ENCODE data around the gene ADARB1.
A peak's percentile ranks its signal among the peaks of the same experiment; 100 is the strongest.

ADARB1 gene

GRCh38 chr21:45215213-45215612 lies 140.8 kb downstream of the ADARB1 start:
- DNase-seq = no peak

- DNase-seq = no peak
These were observed 142.6 kb downstream of the ADARB1 start for GRCh38 chr21:45217010-45217409.

GRCh38 chr21:45219517-45219916 lies 145.1 kb downstream of the ADARB1 start:
- no peak for DNase-seq

DNA sequence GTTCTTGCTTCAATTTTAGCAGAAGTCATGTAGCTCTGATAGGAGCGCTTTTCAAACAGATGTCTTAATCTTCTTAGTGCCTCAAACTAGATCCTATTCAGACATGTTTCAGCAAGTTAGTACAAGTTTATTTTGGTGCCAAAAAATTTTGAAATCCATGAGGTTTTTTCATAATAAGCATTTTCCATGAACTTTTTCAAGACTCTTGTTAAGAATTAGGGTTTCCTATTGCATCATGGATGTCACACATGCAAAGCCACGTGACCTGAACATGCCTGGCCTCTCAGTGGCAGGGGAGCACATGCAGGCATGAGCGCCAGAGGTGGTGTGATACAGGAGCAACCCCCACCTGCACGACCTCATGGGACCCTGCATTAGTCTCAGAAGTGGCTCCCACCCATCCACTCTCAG lies 145.7 kb downstream of the ADARB1 start:
- no peak for DNase-seq

DNA sequence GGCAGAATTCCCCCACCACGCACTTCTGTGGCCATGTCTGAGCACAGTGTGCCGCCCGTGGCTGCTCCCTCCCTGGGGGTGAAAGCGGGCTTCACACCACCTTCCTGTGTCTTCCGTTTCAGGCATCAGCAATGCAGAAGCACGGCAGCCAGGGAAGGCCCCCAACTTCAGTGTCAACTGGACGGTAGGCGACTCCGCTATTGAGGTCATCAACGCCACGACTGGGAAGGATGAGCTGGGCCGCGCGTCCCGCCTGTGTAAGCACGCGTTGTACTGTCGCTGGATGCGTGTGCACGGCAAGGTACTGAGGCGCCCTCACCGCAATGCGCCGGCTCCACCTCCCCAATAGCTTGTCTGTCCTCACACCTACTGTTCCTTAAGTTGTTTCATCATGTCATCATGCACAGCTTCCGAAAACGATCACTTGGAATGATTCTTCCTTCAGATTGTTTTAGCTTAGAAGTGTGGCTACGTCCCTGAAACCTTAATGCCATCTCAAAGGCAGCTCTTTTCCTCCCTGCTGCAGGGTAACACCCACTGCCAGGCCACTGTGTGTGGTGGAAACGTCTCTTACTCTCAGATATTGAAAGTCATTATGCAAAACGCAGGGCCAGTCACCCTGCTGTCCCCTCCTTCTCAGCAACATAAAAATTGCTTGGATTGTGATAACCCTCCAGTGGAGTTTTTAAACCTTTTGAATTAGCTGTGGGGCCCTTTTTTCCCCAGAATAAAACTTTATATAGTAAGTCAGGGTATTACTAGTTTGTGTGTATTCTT lies 146.5 kb downstream of the ADARB1 start:
- DNase-seq = no peak

- no peak for DNase-seq
These were observed 147.6 kb downstream of the ADARB1 start for GRCh38 chr21:45222001-45222400.

- DNase-seq = no peak
These were observed 149.1 kb downstream of the ADARB1 start for GRCh38 chr21:45223236-45224185.

DNA sequence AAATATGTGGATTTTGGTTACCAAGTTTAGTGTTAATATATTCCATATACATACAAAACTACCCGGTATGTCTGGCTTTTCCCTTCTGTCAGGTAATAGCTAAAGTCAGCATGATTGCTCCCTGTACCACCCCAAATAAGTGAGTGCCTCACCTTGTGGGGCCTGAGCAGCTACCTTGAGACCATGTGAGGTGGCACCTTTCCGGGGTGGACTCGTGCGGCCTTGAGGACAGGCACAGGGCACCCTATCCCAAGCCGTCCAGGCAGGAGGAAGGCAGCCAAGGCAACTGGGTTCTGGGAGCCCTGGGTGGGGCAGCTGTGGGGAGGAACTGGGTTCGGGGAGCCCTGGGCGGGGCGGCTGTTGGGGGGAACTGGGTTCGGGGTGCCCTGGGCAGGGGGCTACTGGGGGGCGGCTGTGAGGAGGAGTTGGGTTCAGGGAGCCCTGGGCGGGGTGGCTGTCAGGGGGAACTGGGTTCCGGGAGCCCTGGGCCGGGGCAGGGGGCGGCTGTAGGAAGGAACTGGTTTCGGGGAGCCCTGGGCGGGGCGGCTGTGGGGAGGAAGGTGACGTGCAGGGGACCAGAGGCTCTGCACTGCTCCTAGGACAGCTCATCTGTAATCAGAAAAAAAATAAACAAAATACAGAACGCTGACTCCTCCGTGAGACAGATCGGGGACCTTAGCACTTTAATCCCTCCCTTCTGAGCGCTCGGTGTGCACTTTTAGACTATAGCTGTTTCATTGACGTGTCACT lies 150.0 kb downstream of the ADARB1 start:
- DNase-seq = no peak

- DNase-seq = no peak
These were observed 150.8 kb downstream of the ADARB1 start for GRCh38 chr21:45225041-45225740.

- no peak for DNase-seq
These were observed 151.5 kb downstream of the ADARB1 start for GRCh38 chr21:45225741-45226327.

- no peak for DNase-seq
These were observed 152.4 kb downstream of the ADARB1 start for GRCh38 chr21:45226540-45227326.

GRCh38 chr21:45227735-45228134 lies 153.4 kb downstream of the ADARB1 start:
- no peak for DNase-seq

DNA sequence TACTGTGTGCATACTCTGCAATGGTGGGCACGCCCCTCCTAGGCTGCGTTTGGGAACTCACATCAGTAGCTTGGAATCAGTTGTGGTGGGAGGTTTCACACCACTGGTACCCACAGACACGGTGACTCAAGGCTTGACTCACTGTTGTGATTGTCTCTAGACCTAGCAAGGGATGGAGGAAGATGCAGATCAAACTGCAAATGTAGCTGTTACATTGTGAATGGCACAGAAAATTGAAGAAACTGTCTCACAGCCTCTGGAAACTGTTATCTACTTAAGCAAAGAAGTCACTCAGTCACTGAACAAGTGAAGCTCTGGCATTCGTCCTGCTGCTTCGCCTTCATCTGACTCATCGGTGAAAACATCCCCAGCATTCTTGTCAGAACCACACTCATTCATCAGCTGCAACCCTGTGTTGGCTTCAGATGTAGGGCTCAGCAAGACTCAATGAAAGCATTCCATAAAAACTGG lies 153.8 kb downstream of the ADARB1 start:
- DNase-seq = peak; percentile 99

DNA sequence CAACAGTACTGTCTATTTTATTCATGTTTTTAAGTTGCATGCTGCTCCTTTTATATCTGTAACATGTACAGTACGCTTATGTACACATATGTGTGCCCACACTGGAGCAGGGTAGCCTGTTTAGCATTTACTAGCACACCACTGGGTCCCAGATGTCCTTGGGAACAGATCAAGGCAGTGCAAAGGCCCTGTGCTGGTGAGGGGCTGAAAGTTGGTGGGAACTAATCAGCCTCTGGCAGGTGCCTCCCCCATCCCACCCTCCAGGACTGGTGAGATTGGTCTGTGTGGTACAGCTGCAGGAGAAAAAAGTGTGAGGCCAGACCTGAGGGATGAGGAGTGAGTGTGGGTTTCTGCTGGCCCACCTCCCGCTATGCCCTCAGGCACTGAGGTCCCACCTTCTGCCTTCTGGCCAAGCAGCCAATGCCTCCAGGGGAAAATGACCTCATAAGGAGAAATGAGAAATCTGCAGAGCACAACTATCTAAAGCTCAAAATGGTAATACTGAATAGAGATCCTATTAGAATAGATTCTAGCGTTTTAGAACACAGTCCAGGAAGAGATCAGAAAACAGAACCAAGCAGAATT lies 154.4 kb downstream of the ADARB1 start:
- no peak for DNase-seq

GRCh38 chr21:45231705-45232104 lies 157.3 kb downstream of the ADARB1 start:
- DNase-seq = no peak

DNA sequence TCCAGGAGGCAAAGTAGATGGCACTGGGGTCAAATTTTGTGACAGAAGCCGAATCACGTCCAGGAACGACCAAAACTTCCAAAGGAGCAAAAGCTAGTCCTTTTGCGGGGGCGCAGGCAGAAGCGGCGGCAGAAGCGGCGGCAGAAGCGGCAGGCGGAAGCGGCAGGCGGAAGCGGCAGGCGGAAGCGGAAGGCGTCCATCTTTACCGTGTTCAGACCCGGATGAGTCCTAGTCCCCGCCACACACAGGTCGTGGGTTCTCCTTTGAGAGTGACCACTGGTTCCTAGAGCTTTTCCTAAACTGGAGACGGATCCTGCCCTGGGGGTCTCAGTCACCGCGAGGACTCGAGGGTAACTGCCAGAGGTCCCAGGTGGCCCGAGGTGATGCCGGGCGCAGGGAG lies 159.7 kb downstream of the ADARB1 start:
- DNase-seq = no peak

GRCh38 chr21:45234965-45235364 lies 160.6 kb downstream of the ADARB1 start:
- no peak for DNase-seq

GRCh38 chr21:45235488-45235887 lies 161.1 kb downstream of the ADARB1 start:
- no peak for DNase-seq

GRCh38 chr21:45236481-45236880 lies 162.1 kb downstream of the ADARB1 start:
- no peak for DNase-seq

DNA sequence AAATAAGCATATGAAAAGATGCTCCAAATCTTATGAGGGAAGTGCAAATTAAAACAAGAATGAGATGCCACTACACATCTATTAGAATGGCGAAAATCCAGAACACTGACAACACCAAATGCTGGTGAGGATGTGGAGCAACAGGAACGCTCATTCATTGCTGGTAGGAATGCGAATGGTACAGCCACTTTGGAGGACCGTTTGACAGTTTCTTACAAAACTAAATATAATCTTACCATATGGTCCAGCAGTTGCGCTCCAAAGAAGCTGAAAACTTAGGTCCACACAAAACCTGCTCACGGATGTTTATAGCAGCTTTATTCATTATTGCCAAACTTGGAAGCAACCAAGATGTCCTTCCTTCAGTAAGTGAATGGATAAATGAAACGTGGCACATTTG lies 163.0 kb downstream of the ADARB1 start:
- no peak for DNase-seq

DNA sequence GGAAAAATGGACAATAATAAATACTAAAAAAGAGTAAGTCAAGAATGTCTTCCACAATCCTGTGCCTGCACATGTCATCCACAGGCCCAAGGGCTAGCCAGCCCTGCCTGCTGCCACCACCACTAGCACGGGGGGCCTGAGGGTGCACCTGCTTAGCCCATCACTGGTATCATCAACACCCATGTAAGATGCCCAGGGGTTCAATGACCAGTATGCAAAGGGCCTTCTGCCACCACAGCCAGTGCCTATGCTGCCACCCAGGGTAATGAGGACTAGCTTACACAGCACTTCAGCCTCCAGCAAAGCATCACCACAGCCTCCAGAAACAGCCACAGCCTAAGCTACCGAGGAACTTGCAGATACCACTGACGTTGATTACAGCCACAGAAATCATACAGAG lies 167.0 kb downstream of the ADARB1 start:
- no peak for DNase-seq
